ENCODE data around the gene LRP2.

LRP2 gene

GRCh38 chr2:169091761-169092519, 270.4 kb downstream of the LRP2 start:
- no peak for DNase-seq (ENCODE audit: low read depth, low spot score)

- no peak for DNase-seq (ENCODE audit: low read depth, low spot score)
Measured at GRCh38 chr2:169091256-169091655, 271.1 kb downstream of the LRP2 start.

- DNase-seq (ENCODE audit: low read depth, low spot score), result no peak
Measured at GRCh38 chr2:169090133-169090820, 272.1 kb downstream of the LRP2 start.

GRCh38 chr2:169089182-169089581, 273.2 kb downstream of the LRP2 start:
- no peak for DNase-seq (ENCODE audit: low read depth, low spot score)

GRCh38 chr2:169087757-169088379, 274.5 kb downstream of the LRP2 start:
- no peak for DNase-seq (ENCODE audit: low read depth, low spot score)

GRCh38 chr2:169086893-169087467, 275.4 kb downstream of the LRP2 start:
- no peak for DNase-seq (ENCODE audit: low read depth, low spot score)

- no peak for DNase-seq (ENCODE audit: low read depth, low spot score)
Measured at GRCh38 chr2:169082995-169083394, 279.3 kb downstream of the LRP2 start.

- DNase-seq (ENCODE audit: low read depth, low spot score), result no peak
Measured at GRCh38 chr2:169081551-169081950, 280.8 kb downstream of the LRP2 start.

GRCh38 chr2:169080250-169081069, 281.9 kb downstream of the LRP2 start:
- no peak for DNase-seq (ENCODE audit: low read depth, low spot score)

GRCh38 chr2:169077674-169078240, 284.6 kb downstream of the LRP2 start:
- DNase-seq (ENCODE audit: low read depth, low spot score), result no peak

Data from smooth muscle cell of the brain vasculature (primary cell).